ENCODE results near the gene SPINK14.

The SPINK14 gene

GRCh38 chr5:148168246-148168645, at the start of gene SPINK14:
SPINK14 (plus strand) TSS chr5:148168546; CDS start chr5:148169733, 1,187 bp downstream.
- no peaks in the 10 kb centered on the region for H3K9me3 ChIP-seq (ENCODE audit: severe bottlenecking)
- TF ChIP-seq, protein P1, sequence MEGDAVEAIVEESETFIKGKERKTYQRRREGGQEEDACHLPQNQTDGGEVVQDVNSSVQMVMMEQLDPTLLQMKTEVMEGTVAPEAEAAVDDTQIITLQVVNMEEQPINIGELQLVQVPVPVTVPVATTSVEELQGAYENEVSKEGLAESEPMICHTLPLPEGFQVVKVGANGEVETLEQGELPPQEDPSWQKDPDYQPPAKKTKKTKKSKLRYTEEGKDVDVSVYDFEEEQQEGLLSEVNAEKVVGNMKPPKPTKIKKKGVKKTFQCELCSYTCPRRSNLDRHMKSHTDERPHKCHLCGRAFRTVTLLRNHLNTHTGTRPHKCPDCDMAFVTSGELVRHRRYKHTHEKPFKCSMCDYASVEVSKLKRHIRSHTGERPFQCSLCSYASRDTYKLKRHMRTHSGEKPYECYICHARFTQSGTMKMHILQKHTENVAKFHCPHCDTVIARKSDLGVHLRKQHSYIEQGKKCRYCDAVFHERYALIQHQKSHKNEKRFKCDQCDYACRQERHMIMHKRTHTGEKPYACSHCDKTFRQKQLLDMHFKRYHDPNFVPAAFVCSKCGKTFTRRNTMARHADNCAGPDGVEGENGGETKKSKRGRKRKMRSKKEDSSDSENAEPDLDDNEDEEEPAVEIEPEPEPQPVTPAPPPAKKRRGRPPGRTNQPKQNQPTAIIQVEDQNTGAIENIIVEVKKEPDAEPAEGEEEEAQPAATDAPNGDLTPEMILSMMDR (IDR thresholded peaks at IDR 0.05; ENCODE audit: low read depth, low read length) = no peak
- DNase-seq = no peak
- no peak within 1 kb of the TSS for H3K27ac ChIP-seq
- H3K36me3 ChIP-seq = no peaks in the 10 kb centered on the region
- H3K27me3 ChIP-seq (ENCODE audit: insufficient read depth, low read depth, severe bottlenecking) = no peaks in the 10 kb centered on the region
- no peak within 1 kb of the TSS for H3K4me3 ChIP-seq (ENCODE audit: low read depth, low read length)

- no peak overlapping the region for H3K27ac ChIP-seq
- no peaks in the 10 kb centered on the region for H3K36me3 ChIP-seq
- no peaks in the 10 kb centered on the region for H3K9me3 ChIP-seq (ENCODE audit: severe bottlenecking)
- DNase-seq = no peak
- no peaks in the 10 kb centered on the region for H3K27me3 ChIP-seq (ENCODE audit: insufficient read depth, low read depth, severe bottlenecking)
- TF ChIP-seq, protein P1 (IDR thresholded peaks at IDR 0.05; ENCODE audit: low read depth, low read length) = no peak
- H3K4me3 ChIP-seq (ENCODE audit: low read depth, low read length) = no peak overlapping the region
These were observed 48.0 kb upstream of the SPINK14 start for GRCh38 chr5:148120317-148120716.

DNA sequence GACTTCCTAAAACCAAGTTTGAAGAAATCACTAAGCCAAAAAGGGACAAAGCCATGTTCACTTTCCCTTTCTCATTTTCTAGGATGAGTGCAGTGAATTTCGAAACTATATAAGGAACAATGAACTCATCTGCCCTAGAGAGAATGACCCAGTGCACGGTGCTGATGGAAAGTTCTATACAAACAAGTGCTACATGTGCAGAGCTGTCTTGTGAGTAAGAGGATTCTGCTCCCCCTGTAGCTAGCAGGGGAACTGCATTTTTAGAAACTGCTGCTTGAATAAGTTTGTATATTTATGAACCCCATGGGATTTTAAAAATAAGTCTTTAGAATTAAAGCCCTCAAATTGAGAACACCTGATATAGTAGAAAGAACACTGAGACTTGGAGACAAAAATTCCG, 42.7 kb upstream of the SPINK14 start:
- Histone ChIP-seq H3K4me3 (ENCODE audit: low read depth, low read length) (no peak overlapping the region), H3K36me3 (no peaks in the 10 kb centered on the region), H3K9me3 (ENCODE audit: severe bottlenecking) (no peaks in the 10 kb centered on the region), H3K27ac (no peak overlapping the region), H3K27me3 (ENCODE audit: insufficient read depth, low read depth, severe bottlenecking) (no peaks in the 10 kb centered on the region)
- TF ChIP-seq, protein P1 (IDR thresholded peaks at IDR 0.05; ENCODE audit: low read depth, low read length) = 0 out of 2 replicates have a peak, but pooled peaks have one; percentile 8
- DNase-seq = no peak

GRCh38 chr5:148135091-148136048, 33.0 kb upstream of the SPINK14 start:
- Histone ChIP-seq H3K27ac (no peak overlapping the region), H3K4me3 (ENCODE audit: low read depth, low read length) (no peak overlapping the region), H3K9me3 (ENCODE audit: severe bottlenecking) (no peaks in the 10 kb centered on the region), H3K36me3 (no peaks in the 10 kb centered on the region), H3K27me3 (ENCODE audit: insufficient read depth, low read depth, severe bottlenecking) (no peaks in the 10 kb centered on the region)
- TF ChIP-seq, protein P1 (IDR thresholded peaks at IDR 0.05; ENCODE audit: low read depth, low read length) = no peak
- no peak for DNase-seq

DNA sequence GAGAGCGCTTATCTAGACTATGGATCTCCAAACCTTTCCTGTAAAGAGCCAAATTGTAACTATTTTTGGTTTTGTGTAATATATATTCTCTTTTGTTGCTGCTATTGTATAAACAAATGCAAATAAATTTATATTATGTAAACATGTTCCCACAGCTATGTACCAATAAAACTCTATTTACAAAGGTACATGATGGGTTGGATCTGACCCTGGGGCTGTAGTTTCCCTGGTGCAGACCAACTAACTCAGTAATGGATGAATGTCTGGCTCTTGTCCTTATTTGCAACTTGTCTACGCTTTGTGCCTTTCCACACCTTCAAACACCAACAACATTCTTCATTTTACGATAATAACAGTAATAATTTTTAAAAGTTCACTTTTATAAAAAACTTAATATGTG, 27.5 kb upstream of the SPINK14 start:
- no peaks in the 10 kb centered on the region for H3K9me3 ChIP-seq (ENCODE audit: severe bottlenecking)
- H3K4me3 ChIP-seq (ENCODE audit: low read depth, low read length) = no peak overlapping the region
- no peaks in the 10 kb centered on the region for H3K27me3 ChIP-seq (ENCODE audit: insufficient read depth, low read depth, severe bottlenecking)
- TF ChIP-seq, protein P1 (IDR thresholded peaks at IDR 0.05; ENCODE audit: low read depth, low read length) = no peak
- H3K27ac ChIP-seq = no peak overlapping the region
- H3K36me3 ChIP-seq = no peaks in the 10 kb centered on the region
- DNase-seq = no peak
